Measurements from ENCODE around the gene MS4A4E.

GRCh38 chr11:60206616-60207015, 36.3 kb downstream of the MS4A4E start:
- TF ChIP-seq CTCF (IDR thresholded peaks at IDR 0.05; ENCODE audit: insufficient read depth, low read length, poor library complexity, severe bottlenecking) (no peak), EZH2phosphoT487 (conservative IDR thresholded peaks at IDR 0.05; ENCODE audit: low read length) (no peak)

Measured in SU-DHL-6 (cell line).